ENCODE measurements around the gene RPTOR.

DNA sequence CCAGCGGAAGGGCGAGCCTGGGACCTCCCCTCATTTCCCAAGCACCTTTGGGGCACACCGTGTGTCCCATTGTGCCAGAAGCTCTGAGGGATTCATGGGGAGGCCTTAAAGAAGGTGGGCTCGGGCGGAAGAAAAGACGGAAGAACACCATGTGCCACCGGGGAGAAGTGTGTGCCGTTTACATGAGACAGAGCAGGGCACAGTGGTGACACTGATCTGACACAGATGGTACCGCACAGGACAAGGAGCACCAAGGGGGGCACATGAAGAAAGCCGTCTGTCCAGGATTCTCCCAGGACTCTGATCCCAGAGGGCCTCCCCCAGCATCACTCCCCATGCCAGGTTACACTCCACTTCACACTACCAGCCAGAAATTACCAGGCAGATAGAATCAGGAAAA lies 318.3 kb downstream of the RPTOR start:
- TF ChIP-seq, protein P1, sequence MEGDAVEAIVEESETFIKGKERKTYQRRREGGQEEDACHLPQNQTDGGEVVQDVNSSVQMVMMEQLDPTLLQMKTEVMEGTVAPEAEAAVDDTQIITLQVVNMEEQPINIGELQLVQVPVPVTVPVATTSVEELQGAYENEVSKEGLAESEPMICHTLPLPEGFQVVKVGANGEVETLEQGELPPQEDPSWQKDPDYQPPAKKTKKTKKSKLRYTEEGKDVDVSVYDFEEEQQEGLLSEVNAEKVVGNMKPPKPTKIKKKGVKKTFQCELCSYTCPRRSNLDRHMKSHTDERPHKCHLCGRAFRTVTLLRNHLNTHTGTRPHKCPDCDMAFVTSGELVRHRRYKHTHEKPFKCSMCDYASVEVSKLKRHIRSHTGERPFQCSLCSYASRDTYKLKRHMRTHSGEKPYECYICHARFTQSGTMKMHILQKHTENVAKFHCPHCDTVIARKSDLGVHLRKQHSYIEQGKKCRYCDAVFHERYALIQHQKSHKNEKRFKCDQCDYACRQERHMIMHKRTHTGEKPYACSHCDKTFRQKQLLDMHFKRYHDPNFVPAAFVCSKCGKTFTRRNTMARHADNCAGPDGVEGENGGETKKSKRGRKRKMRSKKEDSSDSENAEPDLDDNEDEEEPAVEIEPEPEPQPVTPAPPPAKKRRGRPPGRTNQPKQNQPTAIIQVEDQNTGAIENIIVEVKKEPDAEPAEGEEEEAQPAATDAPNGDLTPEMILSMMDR (IDR thresholded peaks at IDR 0.05): no peak
- no peak for TF ChIP-seq POLR2A (IDR thresholded peaks at IDR 0.05)
